GM18505 (cell line): Measurements from ENCODE around the gene NDFIP1.

Experiments used
- ATAC-seq: cut with Tn5 transposase; IDR thresholded peaks from one replicate; pipeline ENCODE4 v1.9.1; 2021; ENCODE audit not compliant: unreplicated experiment
- POLR2A ChIP-seq: IDR thresholded peaks from 4 replicates; pipeline ENCODE4 v1.6.1; 2011; ENCODE audit warnings: borderline replicate concordance; ENCODE audit not compliant: insufficient read depth, insufficient read length; ENCODE audit errors: extremely low read depth

NDFIP1 gene

GRCh38 chr5:142117579-142118151 lies 9.1 kb downstream of the NDFIP1 start:
- TF ChIP-seq POLR2A, result no peak
- no peak for ATAC-seq

GRCh38 chr5:142118155-142118686 lies 9.6 kb downstream of the NDFIP1 start:
- no peak for TF ChIP-seq POLR2A
- no peak for ATAC-seq

- ATAC-seq, result no peak
Measured at GRCh38 chr5:142119051-142119625, 10.6 kb downstream of the NDFIP1 start.

GRCh38 chr5:142120247-142120935 lies 11.8 kb downstream of the NDFIP1 start:
- TF ChIP-seq POLR2A, result no peak
- no peak for ATAC-seq

More at GRCh38 chr5:142119051-142119625, 10.6 kb downstream of the NDFIP1 start:
- no peak for TF ChIP-seq POLR2A

GRCh38 chr5:142122121-142122520 lies 13.5 kb downstream of the NDFIP1 start:
- no peak for TF ChIP-seq POLR2A

GRCh38 chr5:142125378-142125777 lies 16.8 kb downstream of the NDFIP1 start:
- no peak for ATAC-seq
- TF ChIP-seq POLR2A, result no peak

More at GRCh38 chr5:142122121-142122520, 13.5 kb downstream of the NDFIP1 start:
- no peak for ATAC-seq

- no peak for ATAC-seq
- TF ChIP-seq POLR2A, result no peak
Measured at GRCh38 chr5:142125963-142126362, 17.4 kb downstream of the NDFIP1 start.

- no peak for TF ChIP-seq POLR2A
- ATAC-seq, result no peak
Measured at GRCh38 chr5:142128675-142129208, 20.2 kb downstream of the NDFIP1 start.

GRCh38 chr5:142129446-142130066 lies 21.0 kb downstream of the NDFIP1 start:
- no peak for ATAC-seq
- no peak for TF ChIP-seq POLR2A

GRCh38 chr5:142131394-142131793 lies 22.8 kb downstream of the NDFIP1 start:
- no peak for ATAC-seq
- TF ChIP-seq POLR2A, result no peak

GRCh38 chr5:142132916-142133315 lies 24.3 kb downstream of the NDFIP1 start:
- no peak for ATAC-seq
- no peak for TF ChIP-seq POLR2A

GRCh38 chr5:142133330-142134206 lies 25.0 kb downstream of the NDFIP1 start:
- no peak for TF ChIP-seq POLR2A
- no peak for ATAC-seq
